Muscle of arm (tissue), 12 donors: ENCODE measurements around the gene GPR89A. TPM values are rescaled to one million over a fixed set of nuclear protein-coding genes. Genes with fewer than 3 reads are reported as not detected.
"Not testable (repeated sequence)": the region's sequence is repeated elsewhere in the genome, so short reads cannot be mapped to it uniquely, and the experiment has no call there.

Source experiments
- DNase-seq: peaks from one replicate; pipeline ENCODE4 v3.0.0-alpha.2; 2013
- polyA plus RNA-seq, 12 donors: library from polyadenylated mRNA; unstranded; fragments of 120-200 nt; gene quantifications; one replicate each; pipeline ENCODE4 v1.2.1, GENCODE V29; 2013; ENCODE audit not compliant: insufficient read length in 12 of 12

The GPR89A gene
- polyA plus RNA-seq, 12 donors: 9.0 to 46.1 (median 13.1) TPM; not detected in 1

- DNase-seq: no peak
Measured at GRCh38 chr1:145711213-145711651, 103.4 kb downstream of the GPR89A start.

GRCh38 chr1:145714524-145715111 is 106.8 kb downstream of the GPR89A start:
- DNase-seq: no peak

GRCh38 chr1:145716641-145717345 is 109.0 kb downstream of the GPR89A start:
- no peak for DNase-seq

GRCh38 chr1:145717833-145718232 is 110.0 kb downstream of the GPR89A start:
- DNase-seq: no peak

- not testable (repeated sequence) for DNase-seq
Measured at GRCh38 chr1:145718465-145718864, 110.7 kb downstream of the GPR89A start.

- DNase-seq: no peak
Measured at GRCh38 chr1:145719230-145720079, 111.7 kb downstream of the GPR89A start, which contains the start of gene CD160. TSS of gene CD160 (plus strand) at chr1:145719499. CDS start at chr1:145728328, 8,829 bp downstream.

Other genes starting within 250 kb of the GPR89A start
- gene NBPF20, start 182.4 kb upstream of the GPR89A start, polyA plus RNA-seq: 1 to 10 TPM in 11 of 12 donors, not detected in 1; 2.8 to 6.9 (median 3.7) TPM
- 1 to 10 TPM in 6 of 12 donors, under 1 TPM in 4, not detected in 2; 0.71 to 2.6 (median 1.2) TPM for gene PDZK1, start 99.4 kb downstream of the GPR89A start, polyA plus RNA-seq
- 1 to 10 TPM in 5 of 12 donors, under 1 TPM in 6, not detected in 1; 0.29 to 3.0 (median 0.80) TPM for gene CD160, start 111.5 kb downstream of the GPR89A start, polyA plus RNA-seq
- 10 to 100 TPM in 11 of 12 donors, not detected in 1; 12.0 to 23.2 (median 18.9) TPM for gene RNF115, start 216.1 kb downstream of the GPR89A start, polyA plus RNA-seq
- 10 to 100 TPM in 10 of 12 donors, not detected in 2; 19.8 to 29.9 (median 21.5) TPM for gene POLR3C, start 216.2 kb downstream of the GPR89A start, polyA plus RNA-seq
- gene NUDT17, start 237.6 kb downstream of the GPR89A start, polyA plus RNA-seq: 10 to 100 TPM in 11 of 12 donors, not detected in 1; 10.5 to 19.6 (median 14.8) TPM